GM12865 (cell line): Measurements from ENCODE around the gene ZNF770.
"Not testable (repeated sequence)": the region's sequence is repeated elsewhere in the genome, so short reads cannot be mapped to it uniquely, and the experiment has no call there.

Experiments used
- DNase-seq: peaks from one replicate; pipeline ENCODE4 v3.0.0; 2010; ENCODE audit warnings: low read depth
- H3K4me3 ChIP-seq: 2 replicates; pipeline ENCODE4 v1.5.1; 2011; ENCODE audit warnings: mild to moderate bottlenecking, low read depth, low read length, control low read depth
- TF ChIP-seq, protein P1 (sequence below): IDR thresholded peaks from 2 replicates; pipeline ENCODE4 v1.5.1; 2011; ENCODE audit warnings: low read length, control low read depth, low read depth, inconsistent platforms; ENCODE audit not compliant: insufficient read depth; ENCODE audit errors: missing control alignments

The ZNF770 gene

DNA sequence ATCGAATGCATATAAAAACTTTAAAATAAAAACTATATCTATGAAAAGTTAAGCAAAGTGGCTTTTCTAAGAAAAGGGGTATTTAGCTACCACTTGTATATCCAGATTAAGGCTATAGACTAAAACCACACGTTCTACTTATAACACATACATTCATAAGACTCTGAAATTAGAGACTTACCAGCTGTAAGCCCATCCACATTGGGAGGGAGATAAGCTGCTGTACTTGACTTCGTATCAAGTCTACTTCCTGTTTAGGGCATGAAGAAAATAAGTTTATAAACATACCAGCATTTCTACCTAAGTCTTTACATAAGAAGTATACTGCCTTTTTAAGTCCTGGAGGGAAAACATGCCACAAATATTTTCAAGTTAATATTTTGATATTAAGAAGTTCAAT is 46.3 kb downstream of the ZNF770 start:
- no peak for DNase-seq
- no peak overlapping the region for H3K4me3 ChIP-seq
- TF ChIP-seq, protein P1, sequence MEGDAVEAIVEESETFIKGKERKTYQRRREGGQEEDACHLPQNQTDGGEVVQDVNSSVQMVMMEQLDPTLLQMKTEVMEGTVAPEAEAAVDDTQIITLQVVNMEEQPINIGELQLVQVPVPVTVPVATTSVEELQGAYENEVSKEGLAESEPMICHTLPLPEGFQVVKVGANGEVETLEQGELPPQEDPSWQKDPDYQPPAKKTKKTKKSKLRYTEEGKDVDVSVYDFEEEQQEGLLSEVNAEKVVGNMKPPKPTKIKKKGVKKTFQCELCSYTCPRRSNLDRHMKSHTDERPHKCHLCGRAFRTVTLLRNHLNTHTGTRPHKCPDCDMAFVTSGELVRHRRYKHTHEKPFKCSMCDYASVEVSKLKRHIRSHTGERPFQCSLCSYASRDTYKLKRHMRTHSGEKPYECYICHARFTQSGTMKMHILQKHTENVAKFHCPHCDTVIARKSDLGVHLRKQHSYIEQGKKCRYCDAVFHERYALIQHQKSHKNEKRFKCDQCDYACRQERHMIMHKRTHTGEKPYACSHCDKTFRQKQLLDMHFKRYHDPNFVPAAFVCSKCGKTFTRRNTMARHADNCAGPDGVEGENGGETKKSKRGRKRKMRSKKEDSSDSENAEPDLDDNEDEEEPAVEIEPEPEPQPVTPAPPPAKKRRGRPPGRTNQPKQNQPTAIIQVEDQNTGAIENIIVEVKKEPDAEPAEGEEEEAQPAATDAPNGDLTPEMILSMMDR = no peak

GRCh38 chr15:34941185-34941698 is 46.8 kb downstream of the ZNF770 start:
- H3K4me3 ChIP-seq = no peak overlapping the region
- DNase-seq = no peak
- TF ChIP-seq, protein P1 = no peak

DNA sequence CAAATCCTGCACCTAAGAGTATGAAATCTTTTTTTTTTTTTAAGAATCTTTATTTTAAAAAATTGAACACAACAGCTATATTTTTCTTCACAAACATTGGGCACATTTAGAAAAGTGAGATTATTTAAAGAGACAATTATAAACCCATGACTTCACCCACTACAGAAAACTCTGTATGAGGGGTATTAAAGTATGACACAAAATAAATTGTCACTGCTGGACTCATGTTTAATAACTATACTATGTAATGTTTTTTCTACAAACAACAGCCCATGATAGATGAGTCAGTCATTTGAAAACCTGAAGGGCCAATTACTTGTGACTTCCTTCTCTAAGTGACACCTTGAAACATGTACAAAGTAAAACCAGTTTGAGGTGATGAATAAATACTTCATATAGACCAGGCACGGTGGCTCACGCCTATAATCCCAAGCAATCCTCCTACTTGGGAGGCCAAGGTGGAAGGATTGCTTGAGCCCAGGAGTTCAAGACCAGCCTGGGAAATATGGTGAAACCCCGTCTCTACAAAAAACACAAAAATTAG is 54.6 kb downstream of the ZNF770 start:
- TF ChIP-seq, protein P1 = no peak
- DNase-seq = no peak
- no peak overlapping the region for H3K4me3 ChIP-seq

GRCh38 chr15:34928349-34928748 is 59.7 kb downstream of the ZNF770 start:
- DNase-seq, H3K4me3 ChIP-seq: not testable (repeated sequence)
